Activated T-cell treated with anti-CD3 and anti-CD28 coated beads, Interleukin-2, amount 50 U/mL, for 1 hour (primary cell): ENCODE data around the gene RNF157.

Experiments used
- DNase-seq: peaks from one replicate; pipeline ENCODE4 v3.0.0-alpha.2; 2020

Gene RNF157

GRCh38 chr17:76240461-76241203 lies at the start of gene RNF157:
Gene RNF157, minus strand, starts transcription at chr17:76240493. Its CDS starts 253 bp downstream, at chr17:76240240.
- DNase-seq: peak; percentile 75

- DNase-seq: no peak
Observed at GRCh38 chr17:76281573-76282371, 41.5 kb upstream of the RNF157 start.

GRCh38 chr17:76280650-76281049 lies 40.4 kb upstream of the RNF157 start:
- no peak for DNase-seq

DNA sequence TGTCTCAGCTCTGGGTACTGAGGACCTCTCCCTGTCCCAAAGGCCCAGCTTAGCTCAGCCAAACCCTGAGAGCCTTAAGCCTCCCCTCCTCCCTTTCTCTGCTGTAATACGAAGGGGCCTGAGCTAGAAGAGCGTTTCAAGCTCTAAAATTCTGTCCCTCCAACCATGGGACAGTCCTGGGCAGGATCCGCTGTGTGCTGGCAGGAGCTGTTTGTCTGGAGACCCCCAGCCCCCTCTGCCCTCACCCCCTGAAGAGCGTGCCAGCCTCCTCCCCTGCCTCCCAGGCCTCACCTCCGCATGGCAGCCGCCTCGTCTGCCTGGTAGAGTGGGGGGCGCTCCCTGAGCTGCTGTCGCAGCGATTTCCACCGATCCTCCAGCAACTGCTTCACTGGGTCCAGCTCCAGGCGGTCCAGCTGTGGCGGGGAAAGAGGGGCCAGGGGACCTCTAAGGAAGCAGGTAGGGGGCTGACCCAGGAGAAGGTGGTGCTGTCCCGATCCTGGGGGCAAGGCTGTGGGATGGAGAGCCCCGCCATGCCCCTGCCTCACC lies 39.5 kb upstream of the RNF157 start:
- no peak for DNase-seq

- peak; percentile 89 for DNase-seq
Observed at GRCh38 chr17:76278952-76279741, 38.9 kb upstream of the RNF157 start.

- DNase-seq: no peak
Observed at GRCh38 chr17:76278268-76278908, 38.1 kb upstream of the RNF157 start.

GRCh38 chr17:76277300-76278267 lies 37.3 kb upstream of the RNF157 start:
- no peak for DNase-seq

GRCh38 chr17:76276461-76277299 lies 36.4 kb upstream of the RNF157 start:
- no peak for DNase-seq

DNA sequence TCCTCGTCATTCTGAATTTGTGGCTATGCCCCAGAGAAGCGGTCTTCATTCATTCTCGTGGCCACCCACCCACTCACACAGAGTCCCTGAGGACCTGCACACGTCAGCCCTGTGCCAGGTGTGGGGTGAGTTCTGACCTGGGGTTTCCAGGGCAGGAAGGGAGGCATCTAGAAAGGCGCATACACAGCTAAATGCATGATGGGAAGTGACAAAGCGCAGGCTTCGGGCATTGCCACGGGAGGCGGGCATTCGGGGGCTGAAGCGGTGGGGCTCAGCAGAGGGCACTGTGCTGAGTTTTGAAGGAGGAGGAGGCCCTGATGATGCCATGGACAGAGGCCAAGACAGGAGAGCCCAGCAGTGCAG lies 35.8 kb upstream of the RNF157 start:
- no peak for DNase-seq

GRCh38 chr17:76275382-76276068 lies 35.2 kb upstream of the RNF157 start:
- no peak for DNase-seq

DNA sequence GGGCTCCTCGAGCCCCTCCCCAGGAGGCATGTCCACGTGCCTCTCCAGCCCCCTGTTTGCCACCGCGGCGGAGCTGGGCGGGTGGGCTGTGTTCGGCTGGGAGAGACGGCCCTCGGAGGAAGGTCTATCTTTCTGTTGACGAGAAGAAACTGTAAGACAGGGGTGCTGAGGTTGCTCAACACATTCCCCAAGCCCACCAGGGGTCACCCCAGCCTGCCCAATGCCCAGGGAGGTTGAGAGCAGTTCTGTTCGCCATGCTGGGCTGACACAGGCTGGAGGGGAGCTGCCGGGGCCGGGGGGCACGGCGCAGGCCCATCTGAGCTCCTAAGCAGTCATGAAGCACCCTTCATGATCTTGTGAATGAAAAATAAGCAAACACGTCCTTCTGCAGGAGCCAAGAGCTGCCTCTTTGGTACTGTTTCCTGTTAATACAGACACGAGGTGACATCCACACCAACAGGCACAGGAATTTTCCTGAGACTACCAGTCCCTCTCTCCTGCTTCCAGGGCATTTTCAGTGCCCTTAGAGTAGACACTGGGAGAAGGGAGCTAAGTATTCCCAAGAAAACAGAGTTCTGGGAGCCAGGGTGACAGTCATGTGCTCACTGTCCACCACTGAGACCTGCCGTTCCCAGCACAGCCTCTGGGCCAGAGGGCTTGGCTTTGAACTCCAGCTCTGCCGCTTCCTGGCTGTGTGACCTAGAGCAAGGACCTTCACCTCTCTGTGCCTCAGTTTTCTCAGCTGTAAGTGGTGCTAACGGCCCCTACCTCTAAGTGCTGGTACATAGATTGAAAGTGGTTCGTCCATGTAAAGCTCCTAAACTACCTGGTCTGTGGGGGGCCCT lies 34.0 kb upstream of the RNF157 start:
- DNase-seq: no peak

DNA sequence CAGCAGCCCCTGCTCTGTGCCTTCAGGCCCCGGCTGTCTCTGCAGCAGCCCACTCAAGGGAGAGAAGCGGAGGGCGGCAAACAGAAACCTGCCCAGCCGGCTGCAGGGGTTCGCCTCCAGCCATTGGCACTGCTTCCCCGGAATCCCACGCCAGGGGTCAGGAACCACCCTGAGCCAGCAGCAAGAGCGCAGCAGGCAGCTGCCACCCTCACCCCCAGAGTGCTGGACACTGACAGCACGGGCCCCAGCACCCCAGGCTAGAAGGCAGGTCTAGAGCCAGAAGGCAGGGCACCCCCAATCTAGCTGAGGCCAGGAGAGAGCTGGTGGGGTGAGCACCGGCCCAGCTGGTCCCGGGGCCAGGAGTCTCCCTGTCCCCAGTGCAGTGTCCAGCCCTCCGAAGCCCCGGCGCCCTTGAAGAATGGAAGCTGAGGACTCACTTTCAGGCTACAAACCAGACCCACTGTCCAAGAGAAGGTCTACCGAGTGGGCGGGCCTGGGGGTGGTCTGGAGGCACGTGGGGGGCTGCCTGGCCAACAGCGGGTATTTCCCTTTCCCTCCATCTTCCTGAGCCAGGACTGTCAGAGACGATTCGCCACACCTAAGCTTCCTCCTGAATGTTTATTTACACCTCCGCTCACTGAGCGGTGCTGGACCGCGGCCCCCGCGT lies 33.3 kb upstream of the RNF157 start:
- no peak for DNase-seq

DNA sequence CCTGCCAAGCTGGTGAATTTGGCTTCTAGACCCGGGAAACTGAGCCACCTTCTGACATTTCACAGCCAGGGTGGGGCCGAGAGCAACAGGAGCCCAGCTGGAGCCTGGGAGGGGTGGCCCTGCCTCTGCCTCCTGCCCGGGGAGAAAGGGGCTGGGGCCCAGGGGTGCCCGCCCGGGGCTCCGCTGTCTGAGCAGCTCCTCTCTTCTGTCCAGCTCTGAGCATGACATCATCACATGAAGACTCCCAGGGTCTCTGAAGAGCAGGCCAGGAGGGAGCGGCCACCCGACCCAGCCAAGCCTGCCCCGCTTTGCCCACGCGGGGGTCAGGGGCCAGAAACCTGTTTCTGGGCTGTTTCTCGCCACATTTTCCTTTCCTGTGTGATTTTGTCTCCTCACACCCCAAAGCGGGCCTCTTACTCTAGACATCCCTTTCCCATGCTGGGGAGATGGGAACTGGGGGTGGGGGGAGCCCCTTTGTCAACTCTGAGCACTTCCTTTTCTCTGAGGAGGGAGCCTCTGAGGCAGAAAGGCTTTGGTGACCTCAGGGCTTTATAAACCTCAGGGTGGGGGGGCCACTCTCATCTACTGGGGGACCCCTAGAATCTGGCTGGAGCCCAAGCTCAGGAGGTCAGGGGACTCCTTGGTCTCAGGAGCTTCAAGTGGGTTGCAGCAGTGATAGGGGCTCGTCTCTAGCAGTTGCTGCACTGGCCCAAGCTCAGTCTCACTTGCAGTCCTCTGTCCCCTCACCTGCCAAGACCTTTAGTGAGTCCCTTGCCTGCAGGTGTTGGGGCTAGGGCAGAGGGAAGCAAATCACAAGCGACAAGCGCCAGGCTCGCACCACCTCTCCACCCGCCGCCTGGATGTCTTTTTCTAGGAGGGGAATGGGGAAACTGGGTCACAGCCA lies 32.5 kb upstream of the RNF157 start:
- DNase-seq: no peak

- DNase-seq: peak; percentile 62
Observed at GRCh38 chr17:76271669-76272540, 31.6 kb upstream of the RNF157 start.

- no peak for DNase-seq
Observed at GRCh38 chr17:76270770-76271668, 30.7 kb upstream of the RNF157 start.
